ENCODE data around the gene PLXNA2. TPM values are rescaled to one million over a fixed set of nuclear protein-coding genes. Genes with fewer than 3 reads are reported as not detected.
A peak's percentile ranks its signal among the peaks of the same experiment; 100 is the strongest.

PLXNA2 gene
- total RNA-seq, 4 donors from 2014 or later = 26.9 to 54.0 (median 46.1) TPM

DNA sequence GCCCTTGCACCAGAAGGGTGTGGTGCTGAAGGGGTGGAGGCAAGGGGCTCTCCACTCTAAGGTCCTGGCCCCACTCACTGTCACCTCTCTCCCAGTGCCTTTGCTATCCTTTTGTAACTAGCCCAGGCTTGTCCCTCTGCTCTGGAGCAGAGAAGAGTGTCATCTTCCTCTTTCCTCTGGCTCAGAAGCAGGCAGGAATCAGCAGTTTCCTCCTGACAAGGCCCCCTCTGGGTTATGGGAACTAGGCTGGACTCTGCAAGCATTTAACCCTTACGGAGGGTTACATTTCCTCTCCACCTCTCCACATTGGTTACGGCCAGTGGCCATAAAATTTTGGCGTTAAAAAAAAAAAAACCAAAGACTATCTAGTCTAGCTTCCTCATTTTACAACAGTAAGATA lies 30.4 kb downstream of the PLXNA2 start:
- no peaks in the 10 kb centered on the region for H3K27me3 ChIP-seq
- no peak for DNase-seq
- H3K4me1 ChIP-seq = peaks cover 25 to 80% (median 30%) of the 10 kb centered on the region in 3 donors
- no peak overlapping the region for H3K4me3 ChIP-seq
- 65 to 67% methylated on average over 3 of the region's 3 CpGs for WGBS, 2 donors
- TF ChIP-seq POLR2A (IDR thresholded peaks at IDR 0.05) = no peak
- TF ChIP-seq, protein P1, sequence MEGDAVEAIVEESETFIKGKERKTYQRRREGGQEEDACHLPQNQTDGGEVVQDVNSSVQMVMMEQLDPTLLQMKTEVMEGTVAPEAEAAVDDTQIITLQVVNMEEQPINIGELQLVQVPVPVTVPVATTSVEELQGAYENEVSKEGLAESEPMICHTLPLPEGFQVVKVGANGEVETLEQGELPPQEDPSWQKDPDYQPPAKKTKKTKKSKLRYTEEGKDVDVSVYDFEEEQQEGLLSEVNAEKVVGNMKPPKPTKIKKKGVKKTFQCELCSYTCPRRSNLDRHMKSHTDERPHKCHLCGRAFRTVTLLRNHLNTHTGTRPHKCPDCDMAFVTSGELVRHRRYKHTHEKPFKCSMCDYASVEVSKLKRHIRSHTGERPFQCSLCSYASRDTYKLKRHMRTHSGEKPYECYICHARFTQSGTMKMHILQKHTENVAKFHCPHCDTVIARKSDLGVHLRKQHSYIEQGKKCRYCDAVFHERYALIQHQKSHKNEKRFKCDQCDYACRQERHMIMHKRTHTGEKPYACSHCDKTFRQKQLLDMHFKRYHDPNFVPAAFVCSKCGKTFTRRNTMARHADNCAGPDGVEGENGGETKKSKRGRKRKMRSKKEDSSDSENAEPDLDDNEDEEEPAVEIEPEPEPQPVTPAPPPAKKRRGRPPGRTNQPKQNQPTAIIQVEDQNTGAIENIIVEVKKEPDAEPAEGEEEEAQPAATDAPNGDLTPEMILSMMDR (IDR thresholded peaks at IDR 0.05) = no peak
- peaks cover 9 to 67% (median 13%) of the 10 kb centered on the region in 3 donors for H3K36me3 ChIP-seq
- peak overlapping the region in 3 of 4 donors; percentile 19 to 44 (median 21) for H3K27ac ChIP-seq
- intact Hi-C loops (cut with DNase I) = no loop called here
- H3K9me3 ChIP-seq = no peaks in the 10 kb centered on the region

DNA sequence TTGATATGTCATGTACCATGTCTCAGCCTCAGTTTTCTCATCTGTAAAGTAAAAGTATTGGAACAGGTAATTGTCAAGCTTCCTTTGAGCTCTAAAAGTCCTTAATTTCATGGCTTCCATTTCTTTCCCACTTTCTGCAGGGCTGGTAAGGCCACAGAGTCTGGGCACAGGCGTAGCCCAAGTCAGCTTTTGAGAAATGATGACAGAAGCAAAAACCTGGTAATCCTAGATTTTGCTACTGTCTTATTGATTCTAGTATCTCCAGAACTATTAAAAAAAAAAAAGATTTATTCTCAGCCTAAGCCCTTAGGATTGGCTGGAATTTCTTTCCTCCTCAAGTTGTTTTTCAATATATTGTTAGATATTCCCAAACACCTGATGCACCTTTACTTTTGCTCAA lies 31.3 kb downstream of the PLXNA2 start:
- DNase-seq = no peak
- Histone ChIP-seq H3K4me3 (no peak overlapping the region), H3K4me1 (peaks cover 29 to 80% (median 32%) of the 10 kb centered on the region in 3 donors), H3K27me3 (no peaks in the 10 kb centered on the region), H3K9me3 (no peaks in the 10 kb centered on the region), H3K36me3 (peaks cover 9 to 66% (median 13%) of the 10 kb centered on the region in 3 donors), H3K27ac (peak overlapping the region in 2 of 4 donors; percentile 19 to 39)
- intact Hi-C loops (cut with DNase I) = no loop called here
- 100% methylated on average over 1 of the region's 1 CpG for WGBS, 2 donors
- TF ChIP-seq, protein P1 (IDR thresholded peaks at IDR 0.05) = no peak
- TF ChIP-seq POLR2A (IDR thresholded peaks at IDR 0.05) = no peak

GRCh38 chr1:208211921-208212843 lies 32.0 kb downstream of the PLXNA2 start:
- Histone ChIP-seq H3K9me3 (no peaks in the 10 kb centered on the region), H3K36me3 (peaks cover 4 to 59% (median 11%) of the 10 kb centered on the region in 3 donors), H3K27ac (peak overlapping the region in 2 of 4 donors; percentile 25 to 39), H3K27me3 (no peaks in the 10 kb centered on the region), H3K4me3 (no peak overlapping the region), H3K4me1 (peaks cover 35 to 82% (median 36%) of the 10 kb centered on the region in 3 donors)
- intact Hi-C loops (cut with DNase I) = no loop called here
- DNase-seq = no peak
- TF ChIP-seq POLR2A (IDR thresholded peaks at IDR 0.05) = no peak
- TF ChIP-seq, protein P1 (IDR thresholded peaks at IDR 0.05) = no peak
- WGBS, 2 donors = 62 to 71% methylated on average over 8 of the region's 8 CpGs

DNA sequence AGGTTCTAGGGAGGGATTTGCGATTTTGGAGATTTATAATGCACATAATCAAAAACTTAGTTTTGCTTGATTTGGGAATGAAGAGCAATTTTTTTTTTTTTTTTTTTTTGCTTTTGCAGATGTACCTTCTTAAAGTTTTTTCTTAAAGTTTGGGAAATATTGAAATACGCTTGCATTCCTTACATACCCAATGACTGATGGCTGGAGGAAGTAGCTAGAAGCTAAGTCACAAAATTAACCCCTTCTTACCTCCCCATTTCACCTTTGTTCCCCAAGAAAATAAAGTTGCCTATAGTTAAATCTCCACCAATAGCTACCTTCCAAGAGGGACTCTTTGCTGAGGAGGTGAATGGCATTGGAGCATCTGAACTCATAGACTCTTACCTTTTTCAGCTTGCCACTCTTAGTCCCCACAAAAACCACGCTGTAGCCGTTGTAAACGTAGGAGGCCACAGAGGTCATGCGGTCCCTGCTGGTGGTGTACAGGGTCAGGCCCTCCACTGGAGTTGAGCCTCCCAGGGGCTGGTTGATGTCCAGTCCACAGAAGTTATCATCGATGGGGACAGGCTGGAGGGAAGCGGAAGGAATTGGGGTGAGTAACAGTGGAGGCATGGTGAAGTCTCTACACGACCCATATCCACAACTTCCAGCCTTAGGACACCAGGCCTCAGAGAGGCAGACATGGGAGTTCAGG lies 34.1 kb downstream of the PLXNA2 start:
- H3K4me1 ChIP-seq = peaks cover 46 to 93% (median 49%) of the 10 kb centered on the region in 3 donors
- no peaks in the 10 kb centered on the region for H3K27me3 ChIP-seq
- WGBS, 2 donors = 53 to 75% methylated on average over 4 to 8 of the region's 9 CpGs
- H3K36me3 ChIP-seq = peaks cover 0 to 50% (median 0%) of the 10 kb centered on the region in 3 donors
- H3K9me3 ChIP-seq = no peaks in the 10 kb centered on the region
- no peak for DNase-seq
- H3K27ac ChIP-seq = peak overlapping the region in 2 of 4 donors; percentile 87 to 89
- TF ChIP-seq, protein P1 (IDR thresholded peaks at IDR 0.05) = no peak
- TF ChIP-seq POLR2A (IDR thresholded peaks at IDR 0.05) = no peak
- no peak overlapping the region for H3K4me3 ChIP-seq
- intact Hi-C loops (cut with DNase I) = no loop called here

Data from esophagus squamous epithelium (tissue), 5 donors.